ENCODE results near the gene CENPC. TPM values are rescaled to one million over a fixed set of nuclear protein-coding genes. Genes with fewer than 3 reads are reported as not detected.
"Not testable (repeated sequence)": the region's sequence is repeated elsewhere in the genome, so short reads cannot be mapped to it uniquely, and the experiment has no call there.

Gene CENPC
- total RNA-seq, 1 donor from 2014 or later, result 28.2 TPM

- no peak overlapping the region for H3K4me3 ChIP-seq (ENCODE audit: low read length in 3 of 3)
- H3K9me3 ChIP-seq (ENCODE audit: control insufficient read depth in 3 of 3, low read length in 3 of 3), result no peaks in the 10 kb centered on the region
- no peak overlapping the region for H3K27ac ChIP-seq (ENCODE audit: low read depth, low read length)
- H3K4me1 ChIP-seq (ENCODE audit: control insufficient read depth in 3 of 3, insufficient read depth in 3 of 3, low read length in 3 of 3), result no peaks in the 10 kb centered on the region
- H3K9ac ChIP-seq (ENCODE audit: low read depth in 1 of 3, low read length in 3 of 3), result no peak overlapping the region
- H3K36me3 ChIP-seq (ENCODE audit: control insufficient read depth in 3 of 3, insufficient read depth in 3 of 3, low read length in 3 of 3), result peaks cover 0 to 6% (median 5%) of the 10 kb centered on the region in 3 donors
- no peaks in the 10 kb centered on the region for H3K27me3 ChIP-seq (ENCODE audit: control insufficient read depth in 3 of 3, insufficient read depth in 3 of 3, low read length in 3 of 3)
Measured at GRCh38 chr4:67459164-67459563, 86.1 kb downstream of the CENPC start.

- Histone ChIP-seq H3K36me3 (ENCODE audit: control insufficient read depth in 3 of 3, insufficient read depth in 3 of 3, low read length in 3 of 3) (peaks cover 0 to 7% (median 6%) of the 10 kb centered on the region in 3 donors), H3K27me3 (ENCODE audit: control insufficient read depth in 3 of 3, insufficient read depth in 3 of 3, low read length in 3 of 3) (no peaks in the 10 kb centered on the region), H3K4me1 (ENCODE audit: control insufficient read depth in 3 of 3, insufficient read depth in 3 of 3, low read length in 3 of 3) (no peaks in the 10 kb centered on the region), H3K4me3 (ENCODE audit: low read length in 3 of 3) (no peak overlapping the region), H3K9me3 (ENCODE audit: control insufficient read depth in 3 of 3, low read length in 3 of 3) (no peaks in the 10 kb centered on the region), H3K27ac (ENCODE audit: low read depth, low read length) (no peak overlapping the region), H3K9ac (ENCODE audit: low read depth in 1 of 3, low read length in 3 of 3) (no peak overlapping the region)
Measured at GRCh38 chr4:67456577-67457196, 88.6 kb downstream of the CENPC start.

GRCh38 chr4:67452846-67453205, 92.5 kb downstream of the CENPC start:
- H3K27ac ChIP-seq (ENCODE audit: low read depth, low read length); H3K4me1 ChIP-seq (ENCODE audit: control insufficient read depth in 3 of 3, insufficient read depth in 3 of 3, low read length in 3 of 3); H3K9ac ChIP-seq (ENCODE audit: low read depth in 1 of 3, low read length in 3 of 3); H3K4me3 ChIP-seq (ENCODE audit: low read length in 3 of 3); H3K9me3 ChIP-seq (ENCODE audit: control insufficient read depth in 3 of 3, low read length in 3 of 3); H3K36me3 ChIP-seq (ENCODE audit: control insufficient read depth in 3 of 3, insufficient read depth in 3 of 3, low read length in 3 of 3); H3K27me3 ChIP-seq (ENCODE audit: control insufficient read depth in 3 of 3, insufficient read depth in 3 of 3, low read length in 3 of 3): not testable (repeated sequence)

GRCh38 chr4:67452100-67452845, 93.0 kb downstream of the CENPC start:
- H3K9ac ChIP-seq (ENCODE audit: low read depth in 1 of 3, low read length in 3 of 3), result no peak overlapping the region
- H3K27ac ChIP-seq (ENCODE audit: low read depth, low read length), result no peak overlapping the region
- H3K4me1 ChIP-seq (ENCODE audit: control insufficient read depth in 3 of 3, insufficient read depth in 3 of 3, low read length in 3 of 3), result no peaks in the 10 kb centered on the region
- H3K27me3 ChIP-seq (ENCODE audit: control insufficient read depth in 3 of 3, insufficient read depth in 3 of 3, low read length in 3 of 3), result no peaks in the 10 kb centered on the region
- no peak overlapping the region for H3K4me3 ChIP-seq (ENCODE audit: low read length in 3 of 3)
- H3K36me3 ChIP-seq (ENCODE audit: control insufficient read depth in 3 of 3, insufficient read depth in 3 of 3, low read length in 3 of 3), result peaks cover 0 to 7% (median 3%) of the 10 kb centered on the region in 3 donors
- no peaks in the 10 kb centered on the region for H3K9me3 ChIP-seq (ENCODE audit: control insufficient read depth in 3 of 3, low read length in 3 of 3)

- Histone ChIP-seq H3K9ac (ENCODE audit: low read depth in 1 of 3, low read length in 3 of 3) (no peak overlapping the region), H3K9me3 (ENCODE audit: control insufficient read depth in 3 of 3, low read length in 3 of 3) (no peaks in the 10 kb centered on the region), H3K36me3 (ENCODE audit: control insufficient read depth in 3 of 3, insufficient read depth in 3 of 3, low read length in 3 of 3) (peaks cover 0 to 7% (median 3%) of the 10 kb centered on the region in 3 donors)
Measured at GRCh38 chr4:67451464-67451863, 93.8 kb downstream of the CENPC start.

GRCh38 chr4:67448621-67449020, 96.7 kb downstream of the CENPC start:
- H3K4me3 ChIP-seq (ENCODE audit: low read length in 3 of 3), result no peak overlapping the region
- peaks cover 0 to 3% (median 0%) of the 10 kb centered on the region in 3 donors for H3K36me3 ChIP-seq (ENCODE audit: control insufficient read depth in 3 of 3, insufficient read depth in 3 of 3, low read length in 3 of 3)
- H3K4me1 ChIP-seq (ENCODE audit: control insufficient read depth in 3 of 3, insufficient read depth in 3 of 3, low read length in 3 of 3), result no peaks in the 10 kb centered on the region
- no peaks in the 10 kb centered on the region for H3K9me3 ChIP-seq (ENCODE audit: control insufficient read depth in 3 of 3, low read length in 3 of 3)
- no peaks in the 10 kb centered on the region for H3K27me3 ChIP-seq (ENCODE audit: control insufficient read depth in 3 of 3, insufficient read depth in 3 of 3, low read length in 3 of 3)
- H3K9ac ChIP-seq (ENCODE audit: low read depth in 1 of 3, low read length in 3 of 3), result no peak overlapping the region
- no peak overlapping the region for H3K27ac ChIP-seq (ENCODE audit: low read depth, low read length)

More at GRCh38 chr4:67451464-67451863, 93.8 kb downstream of the CENPC start:
- Histone ChIP-seq H3K27ac (ENCODE audit: low read depth, low read length) (no peak overlapping the region), H3K4me1 (ENCODE audit: control insufficient read depth in 3 of 3, insufficient read depth in 3 of 3, low read length in 3 of 3) (no peaks in the 10 kb centered on the region), H3K4me3 (ENCODE audit: low read length in 3 of 3) (no peak overlapping the region), H3K27me3 (ENCODE audit: control insufficient read depth in 3 of 3, insufficient read depth in 3 of 3, low read length in 3 of 3) (no peaks in the 10 kb centered on the region)

- Histone ChIP-seq H3K36me3 (ENCODE audit: control insufficient read depth in 3 of 3, insufficient read depth in 3 of 3, low read length in 3 of 3) (peaks cover 0 to 3% (median 0%) of the 10 kb centered on the region in 3 donors), H3K9me3 (ENCODE audit: control insufficient read depth in 3 of 3, low read length in 3 of 3) (no peaks in the 10 kb centered on the region), H3K4me3 (ENCODE audit: low read length in 3 of 3) (no peak overlapping the region), H3K27me3 (ENCODE audit: control insufficient read depth in 3 of 3, insufficient read depth in 3 of 3, low read length in 3 of 3) (no peaks in the 10 kb centered on the region), H3K9ac (ENCODE audit: low read depth in 1 of 3, low read length in 3 of 3) (no peak overlapping the region), H3K4me1 (ENCODE audit: control insufficient read depth in 3 of 3, insufficient read depth in 3 of 3, low read length in 3 of 3) (no peaks in the 10 kb centered on the region), H3K27ac (ENCODE audit: low read depth, low read length) (no peak overlapping the region)
Measured at GRCh38 chr4:67447873-67448272, 97.4 kb downstream of the CENPC start.

GRCh38 chr4:67446811-67447210, 98.5 kb downstream of the CENPC start:
- no peaks in the 10 kb centered on the region for H3K27me3 ChIP-seq (ENCODE audit: control insufficient read depth in 3 of 3, insufficient read depth in 3 of 3, low read length in 3 of 3)
- no peak overlapping the region for H3K27ac ChIP-seq (ENCODE audit: low read depth, low read length)
- no peak overlapping the region for H3K9ac ChIP-seq (ENCODE audit: low read depth in 1 of 3, low read length in 3 of 3)
- H3K36me3 ChIP-seq (ENCODE audit: control insufficient read depth in 3 of 3, insufficient read depth in 3 of 3, low read length in 3 of 3), result peaks cover 0 to 7% (median 0%) of the 10 kb centered on the region in 3 donors
- H3K9me3 ChIP-seq (ENCODE audit: control insufficient read depth in 3 of 3, low read length in 3 of 3), result no peaks in the 10 kb centered on the region
- no peak overlapping the region for H3K4me3 ChIP-seq (ENCODE audit: low read length in 3 of 3)
- H3K4me1 ChIP-seq (ENCODE audit: control insufficient read depth in 3 of 3, insufficient read depth in 3 of 3, low read length in 3 of 3), result no peaks in the 10 kb centered on the region

- not testable (repeated sequence) for H3K27me3 ChIP-seq (ENCODE audit: control insufficient read depth in 3 of 3, insufficient read depth in 3 of 3, low read length in 3 of 3); H3K9ac ChIP-seq (ENCODE audit: low read depth in 1 of 3, low read length in 3 of 3); H3K4me1 ChIP-seq (ENCODE audit: control insufficient read depth in 3 of 3, insufficient read depth in 3 of 3, low read length in 3 of 3); H3K36me3 ChIP-seq (ENCODE audit: control insufficient read depth in 3 of 3, insufficient read depth in 3 of 3, low read length in 3 of 3); H3K27ac ChIP-seq (ENCODE audit: low read depth, low read length); H3K4me3 ChIP-seq (ENCODE audit: low read length in 3 of 3); H3K9me3 ChIP-seq (ENCODE audit: control insufficient read depth in 3 of 3, low read length in 3 of 3)
Measured at GRCh38 chr4:67445881-67446280, 99.4 kb downstream of the CENPC start.

GRCh38 chr4:67438975-67439374, 106.3 kb downstream of the CENPC start:
- no peak overlapping the region for H3K27ac ChIP-seq (ENCODE audit: low read depth, low read length)
- H3K9ac ChIP-seq (ENCODE audit: low read depth in 1 of 3, low read length in 3 of 3), result no peak overlapping the region
- no peaks in the 10 kb centered on the region for H3K9me3 ChIP-seq (ENCODE audit: control insufficient read depth in 3 of 3, low read length in 3 of 3)
- H3K27me3 ChIP-seq (ENCODE audit: control insufficient read depth in 3 of 3, insufficient read depth in 3 of 3, low read length in 3 of 3), result no peaks in the 10 kb centered on the region
- H3K4me1 ChIP-seq (ENCODE audit: control insufficient read depth in 3 of 3, insufficient read depth in 3 of 3, low read length in 3 of 3), result peaks cover 0 to 5% (median 0%) of the 10 kb centered on the region in 3 donors
- H3K36me3 ChIP-seq (ENCODE audit: control insufficient read depth in 3 of 3, insufficient read depth in 3 of 3, low read length in 3 of 3), result peaks cover 0 to 4% (median 0%) of the 10 kb centered on the region in 3 donors
- H3K4me3 ChIP-seq (ENCODE audit: low read length in 3 of 3), result no peak overlapping the region
